Right lobe of liver (tissue), 4 donors: ENCODE results near the gene ADAMTS2.

Experiments used
- POLR2A ChIP-seq: fragments of 450-650 bp; IDR thresholded peaks from one replicate; pipeline ENCODE4 v1.6.1; 2017; ENCODE audit warnings: antibody characterized with exemption, mild to moderate bottlenecking
- TF ChIP-seq, protein P1 (sequence below), 4 donors: fragments of 200-600 bp in 3 of 4; fragments of 450-650 bp in 1 of 4; IDR thresholded peaks; one replicate each; pipeline versions ENCODE4 v1.5.1 to v1.8.0; 2016 to 2022; ENCODE audit warnings: antibody characterized with exemption in 4 of 4, mild to moderate bottlenecking in 2 of 4
- donor health status: DM: no; HTN: no; CAD: no.
- donor health status: DM: no; HTN: no; CAD: no.
- donor health status: DM: no; HTN: yes; CAD: no.

DNA sequence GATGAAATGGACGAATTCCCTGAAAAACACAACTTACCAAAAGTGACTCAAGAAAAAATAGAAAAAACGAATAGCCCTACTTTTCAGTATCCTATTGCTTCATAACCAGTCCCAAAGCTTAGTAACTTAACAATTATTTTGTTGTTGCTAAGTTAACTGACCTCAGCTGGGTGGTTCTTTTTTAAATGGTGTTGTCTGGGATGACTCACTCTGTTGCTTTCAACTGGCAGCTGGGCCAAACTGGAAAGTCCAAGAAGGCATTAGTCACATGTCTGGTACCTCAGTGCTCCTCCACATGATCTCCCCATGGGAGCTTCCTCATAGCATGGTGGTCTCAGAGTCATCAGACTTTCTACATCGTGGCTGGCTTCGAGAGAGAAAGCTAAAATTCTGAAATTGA lies 47.8 kb upstream of the ADAMTS2 start:
- TF ChIP-seq, protein P1, sequence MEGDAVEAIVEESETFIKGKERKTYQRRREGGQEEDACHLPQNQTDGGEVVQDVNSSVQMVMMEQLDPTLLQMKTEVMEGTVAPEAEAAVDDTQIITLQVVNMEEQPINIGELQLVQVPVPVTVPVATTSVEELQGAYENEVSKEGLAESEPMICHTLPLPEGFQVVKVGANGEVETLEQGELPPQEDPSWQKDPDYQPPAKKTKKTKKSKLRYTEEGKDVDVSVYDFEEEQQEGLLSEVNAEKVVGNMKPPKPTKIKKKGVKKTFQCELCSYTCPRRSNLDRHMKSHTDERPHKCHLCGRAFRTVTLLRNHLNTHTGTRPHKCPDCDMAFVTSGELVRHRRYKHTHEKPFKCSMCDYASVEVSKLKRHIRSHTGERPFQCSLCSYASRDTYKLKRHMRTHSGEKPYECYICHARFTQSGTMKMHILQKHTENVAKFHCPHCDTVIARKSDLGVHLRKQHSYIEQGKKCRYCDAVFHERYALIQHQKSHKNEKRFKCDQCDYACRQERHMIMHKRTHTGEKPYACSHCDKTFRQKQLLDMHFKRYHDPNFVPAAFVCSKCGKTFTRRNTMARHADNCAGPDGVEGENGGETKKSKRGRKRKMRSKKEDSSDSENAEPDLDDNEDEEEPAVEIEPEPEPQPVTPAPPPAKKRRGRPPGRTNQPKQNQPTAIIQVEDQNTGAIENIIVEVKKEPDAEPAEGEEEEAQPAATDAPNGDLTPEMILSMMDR (IDR thresholded peaks at IDR 0.05) = no peak
- TF ChIP-seq POLR2A = no peak
